ENCODE measurements around the gene AKT2.

- TF ChIP-seq SUZ12 (IDR thresholded peaks at IDR 0.05; ENCODE audit: unreplicated experiment) (no peak), SIN3A (IDR thresholded peaks at IDR 0.05; ENCODE audit: low read depth, low read length) (no peak), EGR1 (IDR thresholded peaks at IDR 0.05; ENCODE audit: borderline replicate concordance in 1 of 2, low read depth in 2 of 2, low read length in 2 of 2) (no peak), SMC3 (IDR thresholded peaks at IDR 0.05; ENCODE audit: borderline replicate concordance, low read length) (no peak), HDGF (IDR thresholded peaks at IDR 0.05) (no peak), CREB1 (IDR thresholded peaks at IDR 0.05; ENCODE audit: low read depth) (no peak), MXI1 (IDR thresholded peaks at IDR 0.05; ENCODE audit: low read depth, low read length) (no peak), ZNF274 (IDR thresholded peaks at IDR 0.05; ENCODE audit: insufficient read depth, insufficient read length) (no peak), EP300 (IDR thresholded peaks at IDR 0.05; ENCODE audit: borderline replicate concordance in 1 of 2, control insufficient read depth in 1 of 2, low read depth in 2 of 2, low read length in 2 of 2) (no peak)
- TF ChIP-seq, protein P1, sequence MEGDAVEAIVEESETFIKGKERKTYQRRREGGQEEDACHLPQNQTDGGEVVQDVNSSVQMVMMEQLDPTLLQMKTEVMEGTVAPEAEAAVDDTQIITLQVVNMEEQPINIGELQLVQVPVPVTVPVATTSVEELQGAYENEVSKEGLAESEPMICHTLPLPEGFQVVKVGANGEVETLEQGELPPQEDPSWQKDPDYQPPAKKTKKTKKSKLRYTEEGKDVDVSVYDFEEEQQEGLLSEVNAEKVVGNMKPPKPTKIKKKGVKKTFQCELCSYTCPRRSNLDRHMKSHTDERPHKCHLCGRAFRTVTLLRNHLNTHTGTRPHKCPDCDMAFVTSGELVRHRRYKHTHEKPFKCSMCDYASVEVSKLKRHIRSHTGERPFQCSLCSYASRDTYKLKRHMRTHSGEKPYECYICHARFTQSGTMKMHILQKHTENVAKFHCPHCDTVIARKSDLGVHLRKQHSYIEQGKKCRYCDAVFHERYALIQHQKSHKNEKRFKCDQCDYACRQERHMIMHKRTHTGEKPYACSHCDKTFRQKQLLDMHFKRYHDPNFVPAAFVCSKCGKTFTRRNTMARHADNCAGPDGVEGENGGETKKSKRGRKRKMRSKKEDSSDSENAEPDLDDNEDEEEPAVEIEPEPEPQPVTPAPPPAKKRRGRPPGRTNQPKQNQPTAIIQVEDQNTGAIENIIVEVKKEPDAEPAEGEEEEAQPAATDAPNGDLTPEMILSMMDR (IDR thresholded peaks at IDR 0.05 in 2 of 3, conservative IDR thresholded peaks at IDR 0.05 in 1 of 3; ENCODE audit: control insufficient read depth in 2 of 3, extremely low read depth in 1 of 3, insufficient read depth in 1 of 3, low read depth in 3 of 3, low read length in 3 of 3) = no peak
These were observed 53.4 kb downstream of the AKT2 start for GRCh38 chr19:40231544-40232424.

Data from GM12878 (cell line).